GM18517 (cell line): Measurements from ENCODE around the gene PRKAA2.

ENCODE experiments used
- ATAC-seq: cut with Tn5 transposase; IDR thresholded peaks from one replicate; pipeline ENCODE4 v1.9.1; 2021; ENCODE audit warnings: mild to moderate bottlenecking, moderate library complexity; ENCODE audit not compliant: unreplicated experiment

PRKAA2 gene

DNA sequence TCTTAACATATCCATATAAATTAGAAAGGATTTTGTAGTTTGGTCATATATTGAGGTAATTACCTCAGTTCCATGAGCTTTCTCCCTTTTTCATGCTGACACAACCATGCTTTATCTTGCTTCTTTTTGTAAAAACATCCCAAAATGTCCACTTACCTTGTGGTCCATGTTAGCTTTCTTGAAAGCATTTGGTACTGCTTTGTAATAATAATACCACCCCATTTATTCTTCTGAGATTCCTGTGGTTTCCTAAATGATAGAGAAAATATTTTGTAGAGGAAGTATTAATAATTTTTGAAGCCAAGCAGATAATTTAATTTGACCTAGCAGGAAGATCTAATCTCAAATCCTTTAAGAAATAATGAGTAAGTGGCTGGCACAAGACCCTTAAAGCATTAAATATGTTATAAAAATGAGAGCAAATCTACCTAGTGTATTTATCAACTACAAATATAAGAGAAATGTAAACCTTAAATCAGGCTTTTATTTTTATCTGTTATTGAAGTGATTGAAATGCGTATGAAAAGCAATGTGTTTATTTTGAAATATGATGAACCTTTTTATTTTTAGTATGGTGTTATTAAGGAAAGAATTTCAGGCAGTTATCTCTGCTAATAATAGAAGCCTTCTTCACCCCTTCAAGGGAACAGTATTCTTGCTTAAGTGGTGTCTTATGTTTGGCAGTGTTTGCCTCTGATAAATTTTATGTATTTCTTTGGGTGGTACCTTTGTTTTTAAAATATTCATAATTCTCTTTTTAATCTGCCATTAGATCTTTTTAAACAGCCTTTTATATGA, 9.2 kb downstream of the PRKAA2 start:
- ATAC-seq, result no peak

DNA sequence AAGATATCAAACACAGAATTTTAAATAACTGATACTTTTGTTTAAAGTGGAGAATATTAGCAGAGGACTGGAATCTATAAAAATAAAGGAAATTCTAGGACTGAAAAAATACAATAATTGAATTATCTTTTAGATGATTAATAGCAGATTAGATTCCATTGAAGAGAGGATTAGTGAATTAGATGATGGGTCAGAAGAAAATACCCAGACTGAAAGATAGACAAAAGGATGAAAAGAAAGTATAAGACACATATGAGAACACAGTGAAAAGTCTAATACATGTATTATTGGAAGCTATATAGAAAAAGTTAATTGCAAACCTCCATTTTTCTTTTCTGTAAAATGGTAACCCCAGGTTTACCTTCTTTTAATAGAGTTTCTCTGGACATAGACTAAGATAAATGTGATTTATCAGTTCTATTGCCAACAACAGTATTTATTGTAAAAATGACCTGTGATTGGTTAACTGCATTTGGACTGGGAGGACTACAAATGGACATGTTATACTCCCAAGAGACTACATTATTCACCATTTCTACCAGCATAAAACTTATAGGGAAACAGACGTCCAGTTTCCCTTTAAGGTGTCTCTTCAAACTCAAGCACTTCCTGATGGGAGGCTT, 11.0 kb downstream of the PRKAA2 start:
- ATAC-seq, result no peak

DNA sequence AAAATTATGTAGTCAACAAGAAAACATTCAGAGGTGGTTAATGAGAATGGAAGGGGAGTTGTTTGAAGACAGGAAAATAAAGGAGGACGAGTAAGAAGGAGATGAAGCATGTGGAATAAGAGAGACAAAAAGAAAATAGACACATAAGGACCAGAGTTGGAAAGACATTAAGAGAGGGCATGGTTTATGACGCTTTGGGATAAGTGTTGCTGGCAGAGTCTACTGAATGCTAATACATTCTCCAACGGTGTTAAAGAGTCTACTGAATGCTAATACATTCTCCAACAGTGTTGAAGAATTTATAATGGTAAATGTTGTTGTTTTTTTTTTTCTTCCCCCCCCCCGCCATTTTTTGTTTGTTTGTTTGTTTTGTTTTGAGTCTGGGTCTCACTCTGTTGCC, 13.1 kb downstream of the PRKAA2 start:
- no peak for ATAC-seq

DNA sequence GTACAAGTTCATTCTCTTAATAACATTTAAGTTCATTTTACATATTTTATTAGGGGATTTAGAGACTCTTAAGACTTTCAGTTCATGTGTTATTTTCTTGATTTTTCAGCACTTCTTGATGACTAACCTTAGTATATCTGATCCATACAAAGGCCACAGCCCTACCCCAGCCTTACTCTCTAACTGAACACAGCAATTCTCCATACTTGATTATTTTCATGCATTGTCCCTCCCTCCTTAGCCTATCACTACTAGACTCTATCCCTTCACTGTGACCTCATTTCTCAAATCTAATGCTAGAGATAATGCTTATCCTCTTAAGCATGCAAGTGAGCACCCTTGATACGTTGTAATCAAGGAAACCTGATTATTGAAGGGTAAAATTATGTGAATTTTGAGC, 15.2 kb downstream of the PRKAA2 start:
- ATAC-seq, result no peak

DNA sequence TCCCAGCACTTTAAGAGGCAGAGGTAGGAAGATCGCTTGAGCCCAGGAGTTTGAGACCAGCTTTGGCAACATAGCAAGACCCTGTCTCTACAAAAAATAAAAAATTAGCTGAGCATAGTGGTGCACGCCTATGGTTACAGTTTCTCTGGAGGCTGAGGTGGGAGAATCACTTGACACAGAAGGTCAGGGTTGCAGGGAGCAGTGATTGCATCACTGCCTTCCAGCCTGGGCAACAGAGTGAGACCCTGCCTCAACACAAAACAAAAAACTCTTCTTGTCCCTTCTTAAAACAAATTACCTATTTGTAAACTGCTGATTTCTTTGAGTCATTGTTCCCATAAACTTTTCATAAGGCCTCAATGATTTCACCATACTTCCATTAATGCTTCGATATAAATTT, 18.7 kb downstream of the PRKAA2 start:
- no peak for ATAC-seq

DNA sequence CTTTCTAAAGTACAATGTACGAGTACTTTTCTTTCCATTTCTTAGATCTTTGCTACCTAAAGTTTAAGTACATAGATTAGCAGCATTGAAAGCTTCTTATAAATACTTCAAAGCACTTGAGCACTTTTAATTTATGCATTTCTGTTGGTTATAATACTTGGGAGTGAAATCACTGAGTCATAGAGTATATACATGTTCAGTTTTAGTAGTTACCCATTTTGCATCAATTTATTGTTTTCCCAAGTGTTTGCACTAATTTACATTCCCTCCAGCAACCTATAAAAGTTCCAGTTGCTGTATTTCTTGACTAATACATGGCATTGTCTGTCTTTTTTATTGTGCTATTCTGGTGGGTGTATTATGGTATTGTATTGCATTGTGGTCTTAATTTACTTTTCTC, 20.3 kb downstream of the PRKAA2 start:
- ATAC-seq, result no peak

DNA sequence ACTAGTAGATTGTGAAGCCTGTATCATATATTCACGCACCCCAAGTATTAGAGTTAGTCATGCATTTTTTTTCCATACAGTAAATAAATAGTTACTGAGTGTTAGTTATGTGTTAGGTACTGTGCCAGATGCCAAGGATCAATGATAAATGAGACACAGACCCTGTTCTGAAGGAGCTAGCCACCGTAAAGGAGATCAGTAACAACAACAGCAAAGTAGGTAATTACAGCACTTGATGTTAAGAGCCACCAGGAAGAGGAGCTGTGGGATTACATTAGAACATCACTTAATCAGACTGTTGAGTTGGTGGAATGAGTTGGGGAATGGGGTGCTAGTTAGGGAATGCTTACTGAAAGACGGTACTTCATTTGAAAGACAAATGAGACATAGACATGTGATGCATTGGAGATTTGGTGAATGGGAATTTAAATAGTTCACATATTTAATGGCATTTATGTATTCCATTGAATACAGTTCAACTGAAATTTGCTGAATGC, 21.0 kb downstream of the PRKAA2 start:
- no peak for ATAC-seq

DNA sequence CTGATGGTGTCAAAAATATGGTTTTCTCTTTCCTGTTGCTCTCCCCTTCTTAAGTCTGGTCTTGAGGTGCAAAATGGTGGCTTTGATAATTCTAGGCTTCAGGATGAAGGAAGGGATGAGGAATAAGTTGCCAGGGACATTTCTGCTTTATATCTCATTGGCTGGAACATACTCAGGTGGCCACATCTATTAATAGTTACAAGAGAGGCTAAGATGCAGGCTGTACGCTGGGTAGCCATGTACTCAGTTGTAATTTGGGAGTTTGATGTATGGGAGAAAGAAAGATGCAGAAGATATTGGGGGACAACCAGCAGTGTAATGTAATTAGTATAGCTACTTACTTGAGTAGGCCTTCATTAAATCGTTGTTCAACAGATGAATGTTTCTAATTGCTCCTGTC, 25.2 kb downstream of the PRKAA2 start:
- no peak for ATAC-seq

DNA sequence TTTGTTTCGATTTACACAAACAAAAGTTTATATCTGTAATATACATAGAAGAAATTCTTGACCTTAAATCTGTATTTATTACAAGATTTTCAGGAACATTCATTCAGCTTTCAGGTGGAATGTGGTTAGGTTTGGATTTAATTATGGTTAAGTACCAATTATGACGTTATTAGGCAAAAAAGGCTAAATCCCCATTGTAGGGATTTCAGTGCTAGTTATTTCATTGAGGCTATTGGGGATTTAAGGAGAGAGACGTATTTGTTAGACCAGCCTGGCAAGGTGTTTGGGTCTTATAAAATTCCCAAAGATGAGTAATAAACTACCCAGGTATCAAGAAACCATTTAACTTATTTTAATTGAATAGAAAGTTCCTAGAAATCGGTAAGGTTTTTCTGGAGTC, 26.0 kb downstream of the PRKAA2 start:
- no peak for ATAC-seq

DNA sequence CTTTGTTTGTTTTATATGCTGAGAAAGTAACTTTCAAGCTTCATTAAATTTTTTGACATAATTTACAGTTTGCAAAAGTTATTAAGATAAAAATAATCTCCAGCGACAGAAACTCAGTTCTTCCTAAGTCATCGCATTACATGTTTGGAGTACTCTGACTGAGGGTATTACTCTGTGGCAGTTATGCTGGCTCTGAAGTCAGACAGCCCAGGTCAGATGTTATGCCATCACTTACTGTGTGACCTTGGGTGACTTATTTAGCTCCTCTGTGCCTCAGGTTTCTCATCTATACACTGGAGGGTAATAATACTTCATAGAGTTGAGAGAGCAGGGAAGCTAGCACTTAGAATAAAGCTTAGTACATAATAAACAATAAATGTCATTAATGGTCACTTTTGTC, 26.4 kb downstream of the PRKAA2 start:
- ATAC-seq, result no peak

DNA sequence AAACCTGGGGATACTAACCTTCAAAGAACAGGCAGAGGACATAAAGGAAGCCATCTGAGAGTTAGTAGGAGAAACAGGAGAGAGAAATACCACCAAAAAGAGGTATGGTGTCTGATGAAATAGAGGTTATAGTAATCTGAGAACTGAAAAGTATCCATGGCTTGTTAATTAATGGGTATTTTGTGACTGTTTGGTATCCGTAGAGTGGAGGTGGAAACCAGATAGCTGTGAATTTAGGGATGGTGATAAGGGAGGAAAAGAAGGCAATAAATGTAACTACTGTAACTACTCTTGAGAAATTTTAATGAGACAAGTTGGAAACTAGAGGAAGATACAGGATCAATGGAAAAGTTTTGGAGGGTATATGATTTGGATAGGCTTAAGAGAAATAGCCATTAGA, 27.5 kb downstream of the PRKAA2 start:
- ATAC-seq, result no peak

DNA sequence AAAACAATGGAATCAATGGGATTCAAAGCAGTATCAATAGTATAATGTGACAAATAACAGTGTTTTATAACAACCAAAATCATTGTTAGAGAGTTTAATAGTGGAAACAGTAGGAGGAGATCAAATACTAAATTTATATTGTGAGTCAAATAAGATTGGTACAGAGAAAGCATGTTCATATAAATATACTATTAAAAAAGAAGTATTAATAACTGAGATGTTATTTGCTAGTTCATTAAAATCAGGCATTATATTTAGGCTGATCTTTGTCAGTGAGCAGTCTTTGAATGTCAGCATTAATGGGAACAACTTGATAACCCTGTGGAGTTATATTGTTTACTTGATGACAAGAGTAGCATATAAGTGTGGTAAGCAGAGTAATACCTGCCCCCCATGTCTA, 30.6 kb downstream of the PRKAA2 start:
- no peak for ATAC-seq

DNA sequence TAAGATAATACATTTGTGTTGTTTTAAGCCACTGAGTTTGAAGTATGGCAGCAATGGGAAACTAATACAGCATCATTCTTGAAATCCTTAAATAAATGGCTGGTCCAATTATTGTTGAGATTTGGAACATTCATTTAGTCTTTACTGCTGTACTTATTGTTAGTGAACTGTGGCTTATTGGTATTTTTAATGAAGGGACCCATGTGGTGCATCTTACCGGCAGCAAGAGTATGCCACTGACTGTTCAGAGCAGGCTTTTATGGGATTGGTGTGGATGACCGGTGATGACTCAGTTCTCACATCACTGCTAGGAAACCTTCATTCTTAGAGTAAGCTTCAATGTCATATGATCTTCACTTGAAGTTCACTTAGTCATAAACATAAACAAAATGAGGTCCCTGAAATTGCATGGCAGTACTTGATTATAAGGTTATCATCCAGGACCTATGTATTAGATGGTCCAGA, 31.5 kb downstream of the PRKAA2 start:
- ATAC-seq, result no peak

DNA sequence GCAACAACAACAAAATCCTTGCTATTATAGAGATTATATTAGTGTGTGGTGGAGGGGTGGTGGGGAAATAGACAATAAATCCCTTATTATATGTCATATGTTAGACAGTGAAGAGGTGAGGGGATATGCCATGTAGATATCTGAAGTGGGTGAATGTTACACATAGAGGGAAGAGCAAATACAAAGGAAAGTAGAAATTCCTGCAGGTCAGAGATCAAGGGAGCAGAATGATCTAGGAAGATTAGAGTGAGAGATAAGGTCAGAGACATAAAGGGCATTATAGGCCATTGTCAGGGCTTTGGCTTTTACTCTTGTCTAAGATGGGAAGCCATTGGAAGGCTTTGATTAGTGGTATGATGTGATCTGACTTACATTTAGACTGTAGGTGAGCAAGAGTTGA, 38.5 kb downstream of the PRKAA2 start:
- ATAC-seq, result no peak

DNA sequence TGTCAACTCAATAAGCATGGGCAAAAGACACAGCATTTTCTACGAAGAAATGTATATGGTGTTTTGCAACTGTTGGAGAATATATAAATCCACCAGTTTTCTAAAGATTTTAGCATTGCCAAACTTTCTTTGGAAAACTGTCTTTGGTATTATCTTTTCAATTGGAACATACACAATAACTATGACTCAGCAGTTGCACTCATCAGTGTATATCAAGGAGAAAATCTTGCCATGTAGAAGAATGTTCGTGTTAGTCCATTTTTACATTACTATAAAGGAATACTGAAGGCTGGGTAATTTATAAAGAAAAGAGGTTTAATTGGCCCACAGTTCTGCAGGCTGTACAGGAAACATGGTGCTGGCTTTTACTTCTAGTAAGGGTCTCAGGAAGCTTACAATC, 41.1 kb downstream of the PRKAA2 start:
- no peak for ATAC-seq

DNA sequence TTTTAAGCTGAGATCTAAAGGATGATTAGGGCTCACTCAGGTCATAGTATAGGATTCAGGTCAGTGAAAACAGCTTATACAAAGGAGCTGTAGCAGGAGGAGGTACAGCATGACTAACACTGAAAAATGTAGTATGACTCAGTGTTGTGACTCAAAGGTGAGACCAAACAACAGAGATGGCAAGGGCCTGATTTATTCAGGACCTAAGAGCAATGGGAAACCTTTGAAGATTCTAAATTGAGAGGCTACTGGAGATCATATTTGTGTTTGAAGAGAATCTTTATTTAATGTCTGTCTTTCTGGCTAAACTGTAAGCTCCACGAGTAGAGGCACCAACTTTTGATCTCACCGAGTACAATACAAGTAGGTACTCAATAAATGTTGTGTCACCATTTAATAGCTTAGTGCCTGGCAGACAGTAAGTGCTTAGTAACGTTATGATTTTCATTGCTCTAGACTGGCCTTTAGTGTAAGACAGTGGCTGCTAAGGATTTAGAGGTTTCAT, 43.5 kb downstream of the PRKAA2 start:
- no peak for ATAC-seq

DNA sequence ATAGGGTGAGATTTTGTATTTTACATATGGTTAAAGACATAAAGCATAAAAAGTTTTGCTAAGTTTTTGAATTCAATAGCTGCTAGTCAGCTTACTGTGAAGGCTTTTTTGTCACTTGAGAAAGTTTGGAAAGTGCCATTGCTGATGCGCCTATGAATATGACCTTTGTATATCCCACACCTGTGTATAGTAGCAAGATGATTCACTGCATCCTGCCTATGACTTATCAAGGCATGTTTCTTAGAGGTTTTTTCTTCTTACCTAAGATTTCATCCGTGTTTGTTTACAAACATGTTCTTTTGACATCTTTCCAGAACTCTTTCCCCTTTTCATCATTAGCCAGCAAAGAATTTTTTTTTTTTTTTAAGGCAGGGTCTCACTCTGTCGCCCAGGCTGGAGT, 51.5 kb downstream of the PRKAA2 start:
- ATAC-seq, result no peak

DNA sequence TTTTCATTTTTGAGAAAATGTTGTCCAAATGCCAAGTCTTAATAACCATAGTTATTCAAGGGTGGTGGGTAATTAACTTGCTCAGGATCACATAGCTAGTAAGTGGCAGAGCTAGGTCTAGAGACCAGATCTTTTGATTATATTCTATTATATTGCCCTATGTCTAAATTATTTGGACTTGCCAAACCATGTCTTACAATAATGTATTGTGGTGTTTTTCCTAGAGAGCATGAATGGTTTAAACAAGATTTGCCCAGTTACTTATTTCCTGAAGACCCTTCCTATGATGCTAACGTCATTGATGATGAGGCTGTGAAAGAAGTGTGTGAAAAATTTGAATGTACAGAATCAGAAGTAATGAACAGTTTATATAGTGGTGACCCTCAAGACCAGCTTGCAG, 58.6 kb downstream of the PRKAA2 start:
- ATAC-seq, result no peak

DNA sequence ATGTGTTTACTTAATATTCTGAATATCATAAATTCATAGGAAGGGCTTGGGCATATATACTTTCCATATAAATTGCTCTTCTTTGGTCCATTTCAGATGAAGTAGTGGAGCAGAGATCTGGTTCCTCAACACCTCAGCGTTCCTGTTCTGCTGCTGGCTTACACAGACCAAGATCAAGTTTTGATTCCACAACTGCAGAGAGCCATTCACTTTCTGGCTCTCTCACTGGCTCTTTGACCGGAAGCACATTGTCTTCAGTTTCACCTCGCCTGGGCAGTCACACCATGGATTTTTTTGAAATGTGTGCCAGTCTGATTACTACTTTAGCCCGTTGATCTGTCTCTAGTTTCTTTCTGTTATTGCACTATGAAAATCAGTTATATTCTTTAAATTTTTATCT, 62.3 kb downstream of the PRKAA2 start:
- ATAC-seq, result no peak

DNA sequence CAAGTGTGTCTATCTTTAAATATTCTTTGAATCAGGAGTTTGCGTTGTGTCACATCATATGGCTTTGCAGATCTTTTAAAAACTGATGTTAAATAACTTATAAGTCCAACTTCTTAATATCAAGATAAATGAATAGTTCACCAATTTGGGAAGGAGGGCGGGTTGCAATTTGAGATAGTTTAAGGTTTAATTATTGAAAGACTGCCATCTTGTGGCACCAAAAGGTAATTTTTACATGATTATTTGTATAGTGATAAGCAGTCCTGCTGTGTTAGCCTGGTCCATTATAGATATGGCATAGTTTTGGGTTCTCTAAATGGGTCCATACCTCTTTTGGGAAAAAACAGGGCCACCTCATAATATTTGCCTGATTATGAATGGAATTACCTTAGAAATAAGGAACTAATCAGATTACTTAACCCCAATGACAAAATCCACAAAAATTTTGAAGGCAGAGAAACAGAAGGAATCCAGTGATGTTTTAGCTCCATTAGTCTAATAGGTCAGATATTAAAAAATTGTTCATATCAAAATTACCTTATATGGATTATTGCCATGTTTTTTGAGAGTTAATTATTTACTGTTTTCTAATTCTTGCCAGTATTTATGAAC, 64.3 kb downstream of the PRKAA2 start:
- peak; percentile 63 for ATAC-seq

DNA sequence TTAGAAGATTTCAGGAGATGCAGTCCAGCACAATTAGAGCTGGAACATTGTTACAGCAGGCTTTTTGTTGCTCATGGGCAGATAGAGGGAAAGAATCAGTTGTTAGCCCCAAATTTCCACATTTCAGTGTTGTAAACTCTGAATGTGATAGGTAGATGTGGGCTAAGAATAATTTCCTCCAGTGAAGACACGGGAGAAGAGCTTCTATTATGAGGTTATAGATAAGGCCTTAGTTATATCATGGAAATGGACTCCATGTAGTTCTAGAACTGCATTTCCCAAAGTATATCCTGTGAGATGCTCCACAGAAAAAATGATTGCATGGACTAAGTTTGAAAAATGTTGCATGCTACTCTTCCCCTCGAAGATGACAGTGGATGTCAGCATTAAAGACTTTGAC, 64.9 kb downstream of the PRKAA2 start:
- no peak for ATAC-seq

DNA sequence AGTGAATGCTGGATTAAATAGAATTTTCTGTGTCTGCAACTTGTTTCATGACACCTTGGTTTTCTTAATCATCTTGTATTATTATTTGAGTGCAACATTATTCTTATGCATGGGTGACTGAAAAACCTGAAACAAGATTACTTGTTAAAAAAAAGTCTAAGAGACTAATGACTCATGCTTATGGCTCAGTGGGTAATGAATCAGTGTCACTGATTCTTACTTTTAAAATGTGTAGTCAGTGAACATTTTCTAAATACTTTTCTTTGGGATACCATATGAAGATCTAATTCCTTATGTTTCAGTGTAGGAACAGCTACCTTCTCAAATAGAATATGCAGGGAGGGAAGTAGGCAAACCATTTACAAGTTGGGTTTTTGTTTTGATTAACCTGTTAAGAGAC, 65.5 kb downstream of the PRKAA2 start:
- ATAC-seq, result no peak
